K562 (cell line): ENCODE measurements around the gene ZDHHC18. TPM values are rescaled to one million over a fixed set of nuclear protein-coding genes. Genes with fewer than 3 reads are reported as not detected.

Experiments
- ARID4B ChIP-seq: sonication (generic); formaldehyde crosslinking; IDR thresholded peaks from 2 replicates; pipeline ENCODE4 v1.8.0; 2022; ENCODE audit warnings: mild to moderate bottlenecking, missing genetic modification reagents
- C11orf30 ChIP-seq: fragments of 450-650 bp; IDR thresholded peaks from 2 replicates; pipeline ENCODE4 v1.6.1; 2016; ENCODE audit warnings: low read depth, mild to moderate bottlenecking
- CREB3 ChIP-seq: fragments of 450-650 bp; conservative IDR thresholded peaks from 2 replicates; pipeline ENCODE4 v1.6.1; 2016; ENCODE audit warnings: missing genetic modification characterization, low read depth, mild to moderate bottlenecking, missing compliant biosample characterization, moderate library complexity
- DMBX1 ChIP-seq: fragments of 250-450 bp; sonication (Bioruptor Pico); IDR thresholded peaks from 2 replicates; pipeline ENCODE4 v1.8.0; 2022; ENCODE audit warnings: inconsistent platforms, mild to moderate bottlenecking, moderate library complexity, borderline replicate concordance
- E2F3 ChIP-seq: fragments of 250-450 bp; sonication (Bioruptor Pico); IDR thresholded peaks from 2 replicates; pipeline ENCODE4 v1.4.0; 2020; ENCODE audit warnings: mild to moderate bottlenecking
- FUS ChIP-seq: fragments of 200-400 bp; formaldehyde crosslinking; optimal IDR thresholded peaks from 2 replicates; pipeline ENCODE3; 2017; ENCODE audit warnings: low read depth, low read length
- LEF1 ChIP-seq: fragments of 450-650 bp; IDR thresholded peaks from 2 replicates; pipeline ENCODE4 v1.6.1; 2016; ENCODE audit warnings: mild to moderate bottlenecking
- MBD1 ChIP-seq: fragments of 250-450 bp; sonication (Bioruptor Pico); IDR thresholded peaks from 2 replicates; pipeline ENCODE4 v1.8.0; 2022; ENCODE audit warnings: inconsistent platforms
- MIER1 ChIP-seq: fragments of 450-650 bp; IDR thresholded peaks from 2 replicates; pipeline ENCODE4 v1.6.1; 2016; ENCODE audit warnings: antibody characterized with exemption, mild to moderate bottlenecking, low read depth
- NFE2 ChIP-seq: IDR thresholded peaks from 2 replicates; pipeline ENCODE4 v1.6.1; 2014; ENCODE audit warnings: antibody characterized with exemption, low read depth
- NR3C1 ChIP-seq: sonication (generic); formaldehyde crosslinking; IDR thresholded peaks from 2 replicates; pipeline ENCODE4 v1.8.1; 2022; ENCODE audit warnings: missing genetic modification reagents
- PCBP1 ChIP-seq: fragments of 200-400 bp; formaldehyde crosslinking; IDR thresholded peaks from 2 replicates; pipeline ENCODE4 v1.6.1; 2018; ENCODE audit warnings: mild to moderate bottlenecking, low read depth, low read length; ENCODE audit not compliant: poor library complexity, severe bottlenecking
- POU5F1 ChIP-seq: fragments of 150-350 bp; IDR thresholded peaks from 2 replicates; pipeline ENCODE4 v1.6.1; 2014; ENCODE audit warnings: borderline replicate concordance, low read length, low read depth, mild to moderate bottlenecking; ENCODE audit not compliant: partially characterized antibody
- RBM25 ChIP-seq: fragments of 200-400 bp; formaldehyde crosslinking; IDR thresholded peaks from 2 replicates; pipeline ENCODE4 v1.6.1; 2018; ENCODE audit warnings: low read length, low read depth, moderate library complexity; ENCODE audit not compliant: severe bottlenecking
- ZBTB5 ChIP-seq: fragments of 450-650 bp; IDR thresholded peaks from 2 replicates; pipeline ENCODE4 v1.6.1; 2017; ENCODE audit warnings: antibody characterized with exemption
- ZBTB8A ChIP-seq: fragments of 450-650 bp; IDR thresholded peaks from 2 replicates; pipeline ENCODE4 v1.6.1; 2018; ENCODE audit warnings: mild to moderate bottlenecking, moderate library complexity; ENCODE audit not compliant: partially characterized antibody
- polyA plus RNA-seq, 8 experiments: library from polyadenylated mRNA; depleted of rRNA in 4 of 8; stranded (reverse) in 5 of 8; unstranded in 3 of 8; fragments of >200 nt; fragmentation: Nextera tagmentation in 2 of 8; fragmentation: Illumina TruSeq in 1 of 8; extraction: Ambion mirVana in 2 of 8; extraction: Trizol in 1 of 8; gene quantifications; 2 replicates each; pipeline versions ENCODE4 v1.2.1 to v1.2.3, GENCODE V29; 2011 to 2014; ENCODE audit warnings: inconsistent platforms in 1 of 8, missing spikeins in 1 of 8
- total RNA-seq, 7 experiments: library from RNA; depleted of rRNA in 6 of 7; stranded (reverse); fragments of >200 nt in 6 of 7; fragmentation: Illumina TruSeq in 2 of 7; extraction: Trizol in 2 of 7; gene quantifications; 2 replicates each; pipeline versions ENCODE4 v1.2.1 to v1.2.3, GENCODE V29; 2011 to 2021; ENCODE audit warnings: low replicate concordance in 1 of 7

The ZDHHC18 gene
- total and polyA plus RNA-seq, 9 of the 15 experiments (the other 6 are each of a cell fraction or from before 2014, with no cell fraction given): 0.42 to 35.6 (median 15.8) TPM

- TF ChIP-seq ARID4B (CRISPR knock-in tag): no peak
- no peak for TF ChIP-seq CREB3 (tag)
- no peak for TF ChIP-seq NR3C1
- TF ChIP-seq LEF1: no peak
- TF ChIP-seq C11orf30: no peak; the same call in 1 of the 2 replicates
- peak; percentile 66 for TF ChIP-seq NFE2
- no peak for TF ChIP-seq DMBX1
- no peak for TF ChIP-seq PCBP1
- TF ChIP-seq FUS: no peak
- no peak for TF ChIP-seq POU5F1
- no peak for TF ChIP-seq MBD1 (CRISPR knock-in tag)
- no peak for TF ChIP-seq ZBTB5
- TF ChIP-seq ZBTB8A: no peak
- no peak for TF ChIP-seq MIER1
- no peak for TF ChIP-seq RBM25
- no peak for TF ChIP-seq E2F3
These were observed 36.5 kb downstream of the ZDHHC18 start, which contains the start of gene SFN (continued) for GRCh38 chr1:26862781-26863684.
